Left lung (tissue), 10 donors: ENCODE measurements around the gene PLA2R1. TPM values are rescaled to one million over a fixed set of nuclear protein-coding genes. Genes with fewer than 3 reads are reported as not detected.
"Not testable (repeated sequence)": the region's sequence is repeated elsewhere in the genome, so short reads cannot be mapped to it uniquely, and the experiment has no call there.

Experiments
- ATAC-seq: fragments of 200-7000 bp; cut with Tn5 transposase; one replicate; pipeline ENCODE4 v1.9.1; 2020; ENCODE audit warnings: moderate library complexity
- DNase-seq, 4 donors: peaks; one replicate each; pipeline ENCODE4 v3.0.0-alpha.2; 2013 to 2020
- H3K27ac ChIP-seq, 2 donors: fragments of 200-600 bp; sonication (generic) in 1 of 2; one replicate each; pipeline versions ENCODE4 v1.5.0 to v1.8.0; 2020 to 2021
- H3K27me3 ChIP-seq, 2 donors: fragments of 200-600 bp; sonication (generic) in 1 of 2; one replicate each; pipeline versions ENCODE4 v1.5.0 to v1.8.0; 2020 to 2021
- H3K36me3 ChIP-seq, 2 donors: fragments of 200-600 bp; sonication (generic) in 1 of 2; one replicate each; pipeline versions ENCODE4 v1.5.0 to v1.8.0; 2020 to 2021
- H3K4me1 ChIP-seq, 2 donors: fragments of 200-600 bp; one replicate each; pipeline ENCODE4 v1.8.0; 2021
- H3K4me3 ChIP-seq, 2 donors: fragments of 200-600 bp; sonication (generic) in 1 of 2; one replicate each; pipeline versions ENCODE4 v1.5.0 to v1.8.0; 2020 to 2021; ENCODE audit warnings: mild to moderate bottlenecking in 1 of 2
- H3K9me3 ChIP-seq, 2 donors: fragments of 200-600 bp; sonication (generic) in 1 of 2; one replicate each; pipeline versions ENCODE4 v1.5.0 to v1.8.0; 2020 to 2021
- CTCF ChIP-seq, 2 donors: fragments of 200-600 bp; sonication (generic) in 1 of 2; IDR thresholded peaks; one replicate each; pipeline versions ENCODE4 v1.5.0 to v1.8.0; 2021; ENCODE audit warnings: antibody characterized with exemption in 2 of 2
- intact Hi-C, 2 donors: fragments of 100-400 bp; cut with DNase I; formaldehyde crosslinking; loops; one replicate each; pipeline versions ENCODE4 v1.11.2 to v1.14.2; 2022
- polyA plus RNA-seq, 6 donors: library from polyadenylated mRNA; unstranded; fragments of 120-200 nt; gene quantifications; one replicate each; pipeline ENCODE4 v1.2.1, GENCODE V29; 2013; ENCODE audit not compliant: insufficient read length in 6 of 6
- total RNA-seq, 2 donors: library from RNA; stranded (reverse); fragmentation: NEBNext Ultra II Directional; extraction: Animal tissue kit (Norgen Biotek cat#: 25700); gene quantifications; one replicate each; pipeline ENCODE4 v1.2.1, GENCODE V29; 2021
- donor health status: DM: no; HTN: yes; CAD: no.
- donor health status: DM: no; HTN: no; CAD: no.

The PLA2R1 gene
- total and polyA plus RNA-seq, 8 donors, result 4.1 to 7.2 (median 5.5) TPM

- no peaks in the 10 kb centered on the region for H3K27me3 ChIP-seq
- no peak overlapping the region for H3K4me3 ChIP-seq
- TF ChIP-seq CTCF (IDR thresholded peaks at IDR 0.05), result no peak
- no peak for ATAC-seq
- no peaks in the 10 kb centered on the region for H3K9me3 ChIP-seq
- intact Hi-C loops, result no loop called here
- H3K4me1 ChIP-seq, result peaks cover 5 to 14% of the 10 kb centered on the region in 2 donors
- no peak for DNase-seq
- H3K36me3 ChIP-seq, result no peaks in the 10 kb centered on the region
- no peak overlapping the region for H3K27ac ChIP-seq
Measured at GRCh38 chr2:159963700-159964099, 98.7 kb downstream of the PLA2R1 start.

- intact Hi-C loops, H3K9me3 ChIP-seq, H3K27ac ChIP-seq, H3K36me3 ChIP-seq, H3K27me3 ChIP-seq, DNase-seq, ATAC-seq, H3K4me3 ChIP-seq: not testable (repeated sequence)
- H3K4me1 ChIP-seq, result peaks cover 5 to 14% of the 10 kb centered on the region in 2 donors
Measured at GRCh38 chr2:159962513-159962912, 99.9 kb downstream of the PLA2R1 start.

GRCh38 chr2:159961451-159961850 is 101.0 kb downstream of the PLA2R1 start:
- ATAC-seq (no peak), DNase-seq (no peak)
- intact Hi-C loops, result no loop called here
- no peaks in the 10 kb centered on the region for H3K9me3 ChIP-seq
- peaks cover 5 to 14% of the 10 kb centered on the region in 2 donors for H3K4me1 ChIP-seq
- no peak overlapping the region for H3K4me3 ChIP-seq
- no peaks in the 10 kb centered on the region for H3K36me3 ChIP-seq
- no peak overlapping the region for H3K27ac ChIP-seq
- TF ChIP-seq CTCF (IDR thresholded peaks at IDR 0.05), result no peak
- no peaks in the 10 kb centered on the region for H3K27me3 ChIP-seq

GRCh38 chr2:159961037-159961436 is 101.4 kb downstream of the PLA2R1 start:
- H3K27ac ChIP-seq, result peak overlapping the region in 1 of 2 donors; percentile 30
- peaks cover 5 to 14% of the 10 kb centered on the region in 2 donors for H3K4me1 ChIP-seq
- no peak for DNase-seq
- no peaks in the 10 kb centered on the region for H3K9me3 ChIP-seq
- H3K4me3 ChIP-seq, result no peak overlapping the region
- intact Hi-C loops, result no loop called here
- peak; percentile 21 for ATAC-seq
- no peaks in the 10 kb centered on the region for H3K27me3 ChIP-seq
- H3K36me3 ChIP-seq, result no peaks in the 10 kb centered on the region
- no peak for TF ChIP-seq CTCF (IDR thresholded peaks at IDR 0.05)

GRCh38 chr2:159960414-159960813 is 102.0 kb downstream of the PLA2R1 start:
- H3K27ac ChIP-seq, result peak overlapping the region in 1 of 2 donors; percentile 30
- no peaks in the 10 kb centered on the region for H3K36me3 ChIP-seq
- DNase-seq, result no peak
- H3K27me3 ChIP-seq, result no peaks in the 10 kb centered on the region
- intact Hi-C loops, result no loop called here
- H3K4me1 ChIP-seq, result peaks cover 5 to 14% of the 10 kb centered on the region in 2 donors
- no peaks in the 10 kb centered on the region for H3K9me3 ChIP-seq
- no peak for TF ChIP-seq CTCF (IDR thresholded peaks at IDR 0.05)
- no peak overlapping the region for H3K4me3 ChIP-seq
- peak; percentile 95 for ATAC-seq

GRCh38 chr2:159959136-159959535 is 103.3 kb downstream of the PLA2R1 start:
- Histone ChIP-seq H3K4me3 (no peak overlapping the region), H3K9me3 (no peaks in the 10 kb centered on the region), H3K36me3 (no peaks in the 10 kb centered on the region), H3K27ac (no peak overlapping the region), H3K27me3 (no peaks in the 10 kb centered on the region), H3K4me1 (peaks cover 5 to 14% of the 10 kb centered on the region in 2 donors)
- no peak for TF ChIP-seq CTCF (IDR thresholded peaks at IDR 0.05)
- intact Hi-C loops, result no loop called here
- ATAC-seq, result no peak
- no peak for DNase-seq
